HG03571 (cell line): ENCODE results near the gene HEMK1.

ENCODE experiments used
- ATAC-seq: cut with Tn5 transposase; IDR thresholded peaks from one replicate; pipeline ENCODE4 v1.9.1; 2021; ENCODE audit not compliant: unreplicated experiment

The HEMK1 gene

DNA sequence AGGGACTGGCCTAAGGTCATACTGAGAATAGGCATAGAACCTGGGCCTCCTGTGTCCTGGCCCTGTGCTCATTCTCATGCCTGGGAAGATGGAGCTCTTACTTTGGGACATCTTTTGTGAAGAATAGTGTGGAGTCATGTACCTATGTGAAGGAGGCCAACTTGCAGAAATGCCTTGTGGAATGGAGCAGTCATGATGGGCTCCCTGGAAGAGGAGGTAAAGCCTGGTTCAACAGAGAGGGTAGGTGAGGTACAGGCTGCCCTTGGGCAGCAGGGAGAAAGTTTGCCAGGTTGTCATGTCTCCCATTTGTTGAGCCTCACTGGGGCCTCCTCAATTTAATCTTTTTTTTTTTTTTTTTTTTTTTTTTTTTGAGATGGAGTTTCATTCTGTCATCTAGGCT is 65.7 kb downstream of the HEMK1 start:
- no peak for ATAC-seq

DNA sequence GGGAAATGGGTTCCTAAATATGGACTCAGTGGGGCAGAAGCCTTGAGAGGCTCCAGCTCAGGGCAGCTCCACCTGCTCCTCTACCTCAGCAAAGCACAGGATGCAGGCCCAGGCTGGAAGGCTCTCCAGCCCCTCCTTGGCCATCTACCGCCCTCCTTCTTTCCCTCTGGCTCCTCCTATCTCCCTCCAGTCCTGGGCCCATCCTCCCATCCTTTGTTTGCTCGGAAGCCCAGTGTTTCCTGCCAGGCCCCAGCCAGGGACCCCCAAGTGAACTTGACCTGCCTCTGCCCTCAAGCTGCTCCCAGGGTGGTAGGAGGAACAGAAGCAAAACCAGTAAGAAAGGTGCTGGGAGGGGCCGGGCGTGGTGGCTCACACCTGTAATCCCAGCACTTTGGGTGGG is 67.7 kb downstream of the HEMK1 start:
- ATAC-seq: no peak

DNA sequence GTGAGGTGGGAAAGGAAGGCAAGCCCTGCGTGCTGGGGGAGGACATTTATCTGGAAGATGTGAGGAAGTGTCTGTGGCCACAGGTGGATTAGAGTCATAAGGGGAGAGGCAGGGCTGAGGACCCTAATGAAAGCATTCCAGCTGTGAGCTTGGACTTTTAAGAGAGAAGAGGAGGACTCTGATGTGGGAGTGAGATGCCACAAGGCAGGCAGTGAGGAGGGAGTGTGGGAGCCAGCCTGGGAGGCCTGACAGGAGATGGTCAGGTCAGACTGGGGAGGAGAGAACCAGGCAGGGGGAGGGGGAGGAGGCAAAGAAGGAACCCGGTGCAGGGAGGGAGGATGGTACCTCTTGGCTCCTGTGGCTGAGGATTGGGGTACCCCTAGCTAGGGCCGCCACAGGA is 68.6 kb downstream of the HEMK1 start:
- ATAC-seq: no peak

DNA sequence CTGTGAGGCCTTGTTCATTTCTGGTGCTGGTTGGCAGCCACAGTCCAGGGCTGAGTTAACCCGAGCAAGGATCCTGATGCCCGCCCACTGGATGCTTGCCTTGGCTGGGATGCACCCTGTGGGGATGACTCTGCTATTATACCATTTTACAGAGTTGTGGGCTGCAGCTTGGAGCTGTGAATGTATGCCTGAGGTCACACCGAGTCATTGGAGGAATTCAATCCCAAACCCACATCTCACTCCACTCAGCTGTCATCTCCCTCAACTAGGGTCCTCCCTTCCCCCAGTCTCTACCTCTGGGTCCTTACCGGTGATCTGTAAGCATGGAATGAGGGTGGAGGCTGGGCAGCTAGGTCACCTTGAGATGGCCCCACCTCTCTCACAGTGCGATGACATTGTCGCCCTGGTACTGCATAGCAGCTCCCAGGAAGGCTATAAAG is 69.8 kb downstream of the HEMK1 start:
- no peak for ATAC-seq

DNA sequence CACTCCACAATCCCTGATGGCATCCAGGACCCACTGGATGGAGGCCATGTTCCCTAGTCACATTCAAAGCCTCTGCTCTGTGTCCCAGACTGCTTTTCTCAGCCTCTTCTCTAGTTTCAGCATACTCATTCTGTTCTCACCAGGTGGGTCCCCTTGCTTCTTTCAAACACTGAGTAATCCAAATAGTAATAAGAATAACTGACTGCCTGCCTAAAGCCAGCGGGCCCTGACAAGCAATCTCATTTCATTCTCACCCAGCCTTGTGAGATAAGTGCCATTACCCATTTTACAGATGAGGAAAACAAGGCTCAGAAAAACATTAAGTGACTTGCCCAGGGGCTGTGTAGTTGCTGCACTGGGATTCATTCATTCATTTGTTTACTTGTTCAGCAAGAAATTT is 73.1 kb downstream of the HEMK1 start:
- ATAC-seq: no peak

DNA sequence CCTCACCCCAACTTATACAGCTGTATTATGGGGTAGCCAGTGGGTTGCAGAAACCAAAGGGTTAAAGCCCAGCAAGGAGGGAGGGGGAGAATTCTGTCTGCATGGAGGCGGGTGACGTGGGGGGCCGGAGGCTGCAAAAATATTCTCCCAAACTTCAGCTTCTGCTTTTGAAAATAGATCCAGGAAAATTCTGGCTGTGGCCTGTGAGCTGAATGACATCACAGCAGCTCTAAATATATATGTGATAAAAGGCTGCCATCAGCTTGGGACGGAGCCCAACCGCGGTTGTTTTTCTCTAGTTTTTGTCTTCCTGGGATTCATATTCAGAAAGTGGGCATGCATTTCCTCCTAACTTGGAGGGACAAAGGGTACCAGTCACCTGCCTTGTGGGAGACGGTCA is 75.2 kb downstream of the HEMK1 start:
- no peak for ATAC-seq

DNA sequence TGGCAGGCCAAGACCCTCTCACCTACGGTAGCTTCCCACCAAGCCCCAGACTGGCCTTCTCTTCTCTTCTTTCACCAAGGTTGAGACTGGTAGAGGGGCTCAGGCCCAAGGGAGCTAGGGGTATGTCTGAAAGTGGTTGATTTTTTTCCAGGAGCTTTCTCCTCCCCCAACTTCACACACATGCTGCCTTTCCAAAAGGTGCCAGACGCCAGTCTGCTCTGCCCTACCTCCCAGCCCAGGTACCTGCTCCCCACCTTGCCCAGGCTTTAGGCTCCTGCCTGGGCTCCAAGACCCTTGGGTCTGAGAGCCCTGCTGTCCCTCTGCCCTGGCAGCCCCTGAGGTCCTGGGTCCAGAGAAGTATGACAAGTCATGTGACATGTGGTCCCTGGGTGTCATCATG is 76.1 kb downstream of the HEMK1 start:
- no peak for ATAC-seq
